GM10266 (cell line): Measurements from ENCODE around the gene SELENOO.
A peak's percentile ranks its signal among the peaks of the same experiment; 100 is the strongest.

ENCODE experiments used
- DNase-seq: peaks from one replicate; pipeline ENCODE4 v3.0.0; 2012; ENCODE audit errors: extremely low spot score
- TF ChIP-seq, protein P1 (sequence below): IDR thresholded peaks from 2 replicates; pipeline ENCODE4 v1.5.1; 2012; ENCODE audit warnings: mild to moderate bottlenecking, low read depth; ENCODE audit not compliant: control insufficient read depth, insufficient read depth; ENCODE audit errors: missing control alignments

SELENOO gene

DNA sequence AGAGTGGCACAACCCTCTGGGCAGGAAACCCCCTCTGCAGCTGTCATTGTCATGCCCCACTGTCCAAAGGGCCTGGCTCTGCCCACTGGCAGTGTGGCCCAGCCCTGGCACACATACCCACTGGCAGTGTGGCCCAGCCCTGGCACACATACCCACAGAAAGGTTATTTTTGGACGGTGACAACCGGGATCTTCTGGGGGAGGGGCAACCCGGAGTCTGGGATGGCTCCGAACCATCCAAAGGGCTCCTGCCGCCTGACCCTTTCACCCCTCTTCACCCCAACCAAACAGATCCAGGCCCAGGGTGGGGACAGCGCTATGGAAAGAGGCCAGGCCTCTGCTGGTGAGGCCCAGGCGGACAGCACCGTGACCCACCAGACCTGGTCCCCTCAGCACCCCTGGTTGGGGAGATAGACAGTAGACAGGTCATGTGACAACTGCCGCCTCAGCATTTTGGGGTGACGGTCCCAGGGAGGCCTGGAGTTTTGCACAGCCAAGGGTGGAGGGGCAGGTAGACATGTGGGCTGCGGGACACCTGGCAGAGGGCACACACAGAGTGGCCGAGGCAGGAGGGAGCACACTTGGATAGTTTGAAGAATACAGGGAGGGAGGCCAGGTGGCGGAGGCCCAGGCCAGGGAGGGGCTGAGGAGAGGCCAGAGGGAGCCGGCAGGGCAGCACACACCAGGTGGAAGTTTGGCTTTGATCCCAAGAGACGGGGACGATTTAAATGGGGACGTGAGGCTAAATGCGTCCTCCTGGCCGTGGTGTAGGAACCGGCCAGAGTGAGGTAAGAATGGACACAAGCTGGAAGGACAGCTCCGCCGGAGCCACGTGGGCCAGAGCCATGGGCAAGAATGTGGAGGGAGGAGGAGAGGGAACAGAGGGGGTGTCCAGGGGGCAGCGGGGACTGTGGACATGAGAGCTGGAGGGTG, 57.8 kb downstream of the SELENOO start:
- DNase-seq: no peak
- TF ChIP-seq, protein P1, sequence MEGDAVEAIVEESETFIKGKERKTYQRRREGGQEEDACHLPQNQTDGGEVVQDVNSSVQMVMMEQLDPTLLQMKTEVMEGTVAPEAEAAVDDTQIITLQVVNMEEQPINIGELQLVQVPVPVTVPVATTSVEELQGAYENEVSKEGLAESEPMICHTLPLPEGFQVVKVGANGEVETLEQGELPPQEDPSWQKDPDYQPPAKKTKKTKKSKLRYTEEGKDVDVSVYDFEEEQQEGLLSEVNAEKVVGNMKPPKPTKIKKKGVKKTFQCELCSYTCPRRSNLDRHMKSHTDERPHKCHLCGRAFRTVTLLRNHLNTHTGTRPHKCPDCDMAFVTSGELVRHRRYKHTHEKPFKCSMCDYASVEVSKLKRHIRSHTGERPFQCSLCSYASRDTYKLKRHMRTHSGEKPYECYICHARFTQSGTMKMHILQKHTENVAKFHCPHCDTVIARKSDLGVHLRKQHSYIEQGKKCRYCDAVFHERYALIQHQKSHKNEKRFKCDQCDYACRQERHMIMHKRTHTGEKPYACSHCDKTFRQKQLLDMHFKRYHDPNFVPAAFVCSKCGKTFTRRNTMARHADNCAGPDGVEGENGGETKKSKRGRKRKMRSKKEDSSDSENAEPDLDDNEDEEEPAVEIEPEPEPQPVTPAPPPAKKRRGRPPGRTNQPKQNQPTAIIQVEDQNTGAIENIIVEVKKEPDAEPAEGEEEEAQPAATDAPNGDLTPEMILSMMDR: no peak

DNA sequence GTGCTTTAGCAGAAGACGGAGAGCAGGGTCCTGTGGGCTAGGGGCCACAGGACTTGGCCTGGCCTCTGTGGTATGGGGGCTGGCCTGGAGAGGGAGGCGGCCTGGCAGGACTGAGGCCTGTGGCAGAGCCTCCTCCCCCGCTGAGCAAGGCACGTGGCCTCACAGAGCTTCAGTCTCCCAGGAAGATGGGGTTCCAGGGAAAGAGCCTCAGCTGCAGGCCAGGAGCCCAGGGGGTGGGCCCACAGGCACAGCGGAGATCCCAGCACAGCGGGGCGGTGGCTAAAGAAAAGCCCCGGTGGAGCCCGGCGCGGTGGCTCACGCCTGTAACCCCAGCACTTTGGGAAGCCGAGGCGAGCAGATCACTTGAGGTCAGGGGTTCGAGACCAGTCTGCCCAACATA, 58.5 kb downstream of the SELENOO start:
- DNase-seq: no peak
- TF ChIP-seq, protein P1: no peak

DNA sequence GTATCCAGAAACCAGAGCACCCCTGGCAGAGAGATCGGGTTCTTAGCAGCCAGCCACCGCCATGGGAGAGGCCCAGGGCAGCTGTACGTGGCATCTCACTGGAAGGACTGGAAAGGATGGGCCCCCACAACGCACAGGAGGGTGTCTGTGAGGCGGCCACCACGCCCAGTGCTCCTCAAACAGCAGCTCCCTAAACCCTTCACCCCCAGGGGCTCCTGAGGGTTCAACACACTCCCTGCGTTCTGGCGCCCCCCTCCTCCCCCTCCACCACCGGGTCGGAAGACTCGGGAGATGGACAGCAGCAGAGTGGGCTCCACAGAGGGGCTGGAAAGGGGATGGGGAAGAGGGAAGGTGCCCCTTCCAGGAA, 59.6 kb downstream of the SELENOO start:
- no peak for DNase-seq

DNA sequence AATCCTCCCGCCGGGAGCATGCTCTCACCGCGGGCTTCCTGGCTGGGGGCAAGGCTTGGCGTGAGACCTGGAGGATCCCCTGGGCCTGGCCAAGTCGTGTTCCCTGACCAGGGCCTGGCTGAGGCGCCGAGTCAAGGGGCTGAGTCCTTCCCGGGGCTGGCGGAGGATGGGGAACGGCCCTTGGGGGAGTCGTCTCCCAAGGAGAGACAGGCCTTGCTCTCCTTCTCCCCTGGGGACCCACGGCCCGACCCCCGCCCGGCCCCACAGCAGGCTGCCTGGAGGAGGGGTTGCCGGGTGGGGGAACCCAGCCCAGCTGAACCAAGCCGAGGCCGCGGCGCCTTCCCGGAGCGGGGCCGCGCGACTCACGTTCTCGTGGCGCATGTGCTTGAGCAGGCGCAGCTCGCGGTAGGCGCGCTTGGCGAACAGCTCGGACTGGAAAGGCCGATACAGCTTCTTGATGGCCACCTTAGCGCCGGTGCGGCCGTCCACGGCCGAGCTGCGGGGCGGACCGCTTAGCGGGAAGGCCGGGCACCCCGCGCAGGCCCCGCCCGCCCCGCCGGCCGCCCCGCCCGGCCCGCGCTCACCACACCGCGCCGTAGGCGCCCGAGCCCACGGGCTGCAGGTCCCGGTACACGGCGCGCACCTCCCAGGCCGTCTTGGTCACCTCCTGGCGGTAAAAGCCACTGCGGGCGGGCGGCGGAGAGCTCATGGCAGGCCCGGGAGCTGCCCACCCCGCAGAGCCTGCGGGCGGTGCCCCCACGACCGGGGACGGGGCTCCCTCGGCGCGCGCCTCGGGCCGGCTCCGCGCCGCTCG, 60.2 kb downstream of the SELENOO start:
- peak; percentile 82 for DNase-seq
- TF ChIP-seq, protein P1: no peak

More for the DNA sequence above, 59.6 kb downstream of the SELENOO start:
- TF ChIP-seq, protein P1: no peak

DNA sequence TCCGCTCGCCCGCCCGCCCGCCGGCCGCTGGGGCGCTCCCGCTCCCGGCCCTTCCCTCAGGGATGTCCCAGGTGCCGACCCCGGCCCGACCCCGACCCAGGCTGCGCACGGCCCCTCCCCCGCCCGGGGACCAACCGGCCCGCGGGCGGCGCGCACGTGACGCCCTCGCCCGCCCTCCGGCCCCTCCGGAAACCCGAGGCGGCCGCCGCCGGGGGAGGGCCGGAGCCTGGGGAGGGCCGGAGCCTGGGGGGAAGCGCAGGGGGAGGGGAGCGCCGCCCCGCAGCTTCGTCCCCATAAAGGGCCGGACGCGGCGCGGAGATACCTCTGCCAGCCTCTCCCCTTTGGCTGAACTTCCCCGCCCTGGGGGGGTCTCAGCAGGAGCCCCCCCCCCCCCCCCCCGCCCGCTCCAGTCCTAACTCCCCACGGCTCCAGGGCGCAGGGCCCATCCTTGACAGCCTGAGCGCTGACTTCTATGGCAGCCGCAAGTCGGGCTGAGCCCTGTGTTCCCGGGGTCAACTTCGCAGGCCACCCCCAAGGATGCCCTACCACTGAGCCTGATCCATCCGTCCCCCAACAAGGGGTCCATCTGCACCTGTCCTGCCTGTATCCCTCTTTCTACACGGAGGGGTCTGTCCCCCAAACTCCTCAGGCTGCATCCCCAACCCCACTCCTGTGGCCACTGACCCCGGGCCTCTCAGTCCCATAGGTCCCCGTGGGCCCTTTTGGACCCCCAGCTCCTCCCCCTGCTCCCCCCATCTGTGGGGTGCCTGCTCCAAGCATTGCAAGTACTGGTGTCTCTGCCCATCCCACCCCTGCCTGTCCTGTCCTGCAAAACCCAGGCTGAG, 61.0 kb downstream of the SELENOO start, which contains the start of gene MAPK12:
Gene MAPK12 (minus strand): TSS at position 69 of the 845 bp plus-strand sequence. CDS start 174 bp downstream, outside the sequence.
- TF ChIP-seq, protein P1: no peak
- DNase-seq: peak; percentile 92

DNA sequence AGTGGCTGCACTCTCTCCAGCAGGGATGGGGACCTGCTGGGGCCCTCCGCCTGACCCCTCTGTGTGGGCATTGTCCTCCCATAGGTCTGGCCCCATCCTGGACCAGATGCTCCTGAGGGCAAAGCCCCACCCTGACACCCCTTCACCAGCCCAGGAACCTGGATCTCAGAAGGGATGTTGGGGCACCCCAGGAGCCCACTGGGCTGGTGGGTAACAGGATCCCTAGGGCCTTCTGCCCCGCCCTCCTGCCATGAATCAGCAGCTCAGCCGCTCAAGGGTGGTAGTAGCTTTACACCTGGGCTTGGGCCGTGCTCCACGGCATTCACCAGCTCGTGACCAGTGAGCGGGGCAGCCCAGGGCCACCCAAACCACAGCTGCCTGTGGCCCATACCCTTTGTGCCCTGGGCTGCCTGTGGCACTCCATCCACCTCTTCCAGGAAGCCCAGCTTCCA, 61.7 kb downstream of the SELENOO start:
- TF ChIP-seq, protein P1: no peak
- DNase-seq: no peak
